ENCODE data around the gene PLEKHM2.

PLEKHM2 gene

DNA sequence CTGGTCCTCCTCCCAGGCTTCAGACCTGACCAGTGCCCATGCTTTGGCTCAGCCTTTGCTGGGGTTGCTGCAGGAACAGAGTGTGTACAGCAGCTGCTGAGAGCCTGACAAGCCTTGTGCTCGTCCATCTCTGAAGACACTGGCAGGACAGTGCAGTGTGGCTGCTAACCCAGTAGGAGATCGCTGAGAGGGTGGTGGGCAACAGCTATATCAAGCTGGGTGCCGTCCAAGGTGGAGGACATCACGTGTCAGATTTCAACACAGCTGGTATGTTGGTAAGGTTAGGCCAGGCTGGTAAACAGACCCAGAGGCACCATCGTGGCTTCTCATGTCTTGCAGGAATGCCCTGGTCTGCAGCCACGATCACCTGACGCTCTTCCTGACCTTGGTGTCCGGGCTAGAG, 34.1 kb downstream of the PLEKHM2 start:
- H3K27me3 ChIP-seq (replicated peaks; ENCODE audit: insufficient read depth, low read length) = no peaks in the 10 kb centered on the region
- no peak for TF ChIP-seq EZH2phosphoT487 (IDR thresholded peaks at IDR 0.05; ENCODE audit: low read length)
- no peak for TF ChIP-seq EZH2 (optimal IDR thresholded peaks at IDR 0.05; ENCODE audit: low read depth, low read length)
- TF ChIP-seq, protein P1, sequence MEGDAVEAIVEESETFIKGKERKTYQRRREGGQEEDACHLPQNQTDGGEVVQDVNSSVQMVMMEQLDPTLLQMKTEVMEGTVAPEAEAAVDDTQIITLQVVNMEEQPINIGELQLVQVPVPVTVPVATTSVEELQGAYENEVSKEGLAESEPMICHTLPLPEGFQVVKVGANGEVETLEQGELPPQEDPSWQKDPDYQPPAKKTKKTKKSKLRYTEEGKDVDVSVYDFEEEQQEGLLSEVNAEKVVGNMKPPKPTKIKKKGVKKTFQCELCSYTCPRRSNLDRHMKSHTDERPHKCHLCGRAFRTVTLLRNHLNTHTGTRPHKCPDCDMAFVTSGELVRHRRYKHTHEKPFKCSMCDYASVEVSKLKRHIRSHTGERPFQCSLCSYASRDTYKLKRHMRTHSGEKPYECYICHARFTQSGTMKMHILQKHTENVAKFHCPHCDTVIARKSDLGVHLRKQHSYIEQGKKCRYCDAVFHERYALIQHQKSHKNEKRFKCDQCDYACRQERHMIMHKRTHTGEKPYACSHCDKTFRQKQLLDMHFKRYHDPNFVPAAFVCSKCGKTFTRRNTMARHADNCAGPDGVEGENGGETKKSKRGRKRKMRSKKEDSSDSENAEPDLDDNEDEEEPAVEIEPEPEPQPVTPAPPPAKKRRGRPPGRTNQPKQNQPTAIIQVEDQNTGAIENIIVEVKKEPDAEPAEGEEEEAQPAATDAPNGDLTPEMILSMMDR (IDR thresholded peaks at IDR 0.05; ENCODE audit: low read length) = no peak
- DNase-seq = no peak
- no peaks in the 10 kb centered on the region for H3K9me2 ChIP-seq (replicated peaks; ENCODE audit: insufficient read depth, low read length)
- peaks cover 18% of the 10 kb centered on the region for H3K79me2 ChIP-seq (ENCODE audit: low read length)
- no peak overlapping the region for H3K9ac ChIP-seq (ENCODE audit: low read length)
- no peak overlapping the region for H3K4me2 ChIP-seq (ENCODE audit: low read depth, low read length)
- H3K27ac ChIP-seq (ENCODE audit: low read length) = no peak overlapping the region
- no peaks in the 10 kb centered on the region for H4K20me1 ChIP-seq (ENCODE audit: insufficient read depth, low read length)
- H3F3A ChIP-seq (ENCODE audit: insufficient read depth, low read length) = no peaks in the 10 kb centered on the region
- no peak overlapping the region for H2AFZ ChIP-seq (ENCODE audit: low read length)
- H3K36me3 ChIP-seq (replicated peaks; ENCODE audit: insufficient read depth, low read length) = no peaks in the 10 kb centered on the region
- no peaks in the 10 kb centered on the region for H3K9me3 ChIP-seq (replicated peaks; ENCODE audit: insufficient read depth, low read length)
- no peak overlapping the region for H3K4me3 ChIP-seq (ENCODE audit: low read length)
- no peaks in the 10 kb centered on the region for H3K4me1 ChIP-seq (ENCODE audit: low read length)

DNA sequence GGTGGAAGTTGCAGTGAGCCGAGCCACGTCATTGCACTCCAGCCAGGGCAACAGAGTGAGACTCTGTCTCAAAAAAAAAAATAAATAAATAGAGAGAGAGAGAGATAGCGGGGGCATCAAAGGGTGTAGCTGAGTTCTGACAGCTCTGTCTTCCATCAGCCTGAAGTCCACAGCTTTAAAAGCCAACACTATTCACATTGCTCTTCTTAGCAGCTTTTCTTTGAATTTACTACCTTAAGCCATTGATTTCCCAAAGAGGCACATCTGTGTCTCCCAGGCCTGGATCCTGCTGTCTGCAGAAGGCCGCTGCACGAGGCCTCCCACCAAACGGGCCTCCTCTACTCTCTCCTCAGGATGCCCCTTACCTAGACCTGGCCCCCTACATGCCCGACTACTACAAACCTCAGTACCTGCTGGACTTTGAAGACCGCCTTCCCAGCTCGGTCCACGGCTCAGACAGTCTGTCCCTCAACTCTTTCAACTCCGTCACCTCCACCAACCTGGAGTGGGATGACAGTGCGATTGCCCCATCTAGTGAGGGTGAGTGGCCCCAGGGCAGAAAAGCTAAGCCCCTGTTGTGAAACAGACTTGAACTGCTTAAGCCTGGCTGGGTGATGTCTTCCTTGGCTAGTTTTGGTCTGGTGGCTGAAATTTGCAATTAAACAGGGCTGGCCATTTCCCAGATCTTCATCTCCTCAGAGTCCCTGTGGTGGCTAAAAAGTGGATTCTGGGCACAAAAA, 35.4 kb downstream of the PLEKHM2 start:
- Histone ChIP-seq H3K9me2 (replicated peaks; ENCODE audit: insufficient read depth, low read length) (no peaks in the 10 kb centered on the region), H3K79me2 (ENCODE audit: low read length) (peaks cover 11% of the 10 kb centered on the region), H3K36me3 (replicated peaks; ENCODE audit: insufficient read depth, low read length) (no peaks in the 10 kb centered on the region), H4K20me1 (ENCODE audit: insufficient read depth, low read length) (no peaks in the 10 kb centered on the region), H3K9me3 (replicated peaks; ENCODE audit: insufficient read depth, low read length) (no peaks in the 10 kb centered on the region), H3K27me3 (replicated peaks; ENCODE audit: insufficient read depth, low read length) (no peaks in the 10 kb centered on the region), H3F3A (ENCODE audit: insufficient read depth, low read length) (no peaks in the 10 kb centered on the region), H3K4me3 (ENCODE audit: low read length) (no peak overlapping the region), H3K4me1 (ENCODE audit: low read length) (no peaks in the 10 kb centered on the region), H3K9ac (ENCODE audit: low read length) (no peak overlapping the region), H3K27ac (ENCODE audit: low read length) (no peak overlapping the region), H3K4me2 (ENCODE audit: low read depth, low read length) (no peak overlapping the region), H2AFZ (ENCODE audit: low read length) (no peak overlapping the region)
- DNase-seq = no peak
- TF ChIP-seq, protein P1 (IDR thresholded peaks at IDR 0.05; ENCODE audit: low read length) = no peak
- TF ChIP-seq EZH2 (optimal IDR thresholded peaks at IDR 0.05; ENCODE audit: low read depth, low read length) = no peak
- no peak for TF ChIP-seq EZH2phosphoT487 (IDR thresholded peaks at IDR 0.05; ENCODE audit: low read length)

DNA sequence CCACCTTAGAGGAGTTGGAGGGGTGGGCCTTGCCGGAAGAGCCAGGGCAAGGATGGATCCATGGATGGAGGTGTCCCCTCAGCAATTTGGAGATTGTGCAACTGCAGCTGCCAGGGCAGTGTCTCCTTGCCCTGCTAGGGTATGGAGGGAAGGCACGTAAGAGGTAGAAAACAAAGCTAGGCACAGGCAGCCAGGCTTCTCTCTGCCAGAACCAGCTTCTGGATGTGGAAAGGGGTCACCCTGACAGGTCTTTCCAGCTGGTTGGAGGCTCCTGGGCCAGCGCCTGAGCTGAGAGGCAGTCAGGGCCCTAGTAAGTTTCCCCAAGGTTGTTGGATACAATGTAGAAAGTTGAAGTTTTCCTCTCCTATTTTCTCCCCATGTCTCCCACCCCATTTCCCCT, 36.7 kb downstream of the PLEKHM2 start:
- no peak overlapping the region for H3K27ac ChIP-seq (ENCODE audit: low read length)
- DNase-seq = no peak
- no peak overlapping the region for H2AFZ ChIP-seq (ENCODE audit: low read length)
- no peaks in the 10 kb centered on the region for H3K9me2 ChIP-seq (replicated peaks; ENCODE audit: insufficient read depth, low read length)
- no peaks in the 10 kb centered on the region for H3F3A ChIP-seq (ENCODE audit: insufficient read depth, low read length)
- H3K4me1 ChIP-seq (ENCODE audit: low read length) = no peaks in the 10 kb centered on the region
- H3K36me3 ChIP-seq (replicated peaks; ENCODE audit: insufficient read depth, low read length) = no peaks in the 10 kb centered on the region
- 0 out of 2 replicates have a peak, but pooled peaks cover under 1% of the 10 kb centered on the region for H3K79me2 ChIP-seq (ENCODE audit: low read length)
- TF ChIP-seq, protein P1 (IDR thresholded peaks at IDR 0.05; ENCODE audit: low read length) = no peak
- TF ChIP-seq EZH2phosphoT487 (IDR thresholded peaks at IDR 0.05; ENCODE audit: low read length) (no peak), EZH2 (optimal IDR thresholded peaks at IDR 0.05; ENCODE audit: low read depth, low read length) (no peak)
- no peak overlapping the region for H3K9ac ChIP-seq (ENCODE audit: low read length)
- no peak overlapping the region for H3K4me2 ChIP-seq (ENCODE audit: low read depth, low read length)
- no peaks in the 10 kb centered on the region for H4K20me1 ChIP-seq (ENCODE audit: insufficient read depth, low read length)
- no peaks in the 10 kb centered on the region for H3K27me3 ChIP-seq (replicated peaks; ENCODE audit: insufficient read depth, low read length)
- H3K4me3 ChIP-seq (ENCODE audit: low read length) = no peak overlapping the region
- no peaks in the 10 kb centered on the region for H3K9me3 ChIP-seq (replicated peaks; ENCODE audit: insufficient read depth, low read length)

Measured in MM.1S (cell line).